OCI-LY1 (cell line): ENCODE results near the gene FGR.

Experiments
- EZH2 ChIP-seq: fragments of 200-600 bp; sonication (generic), shearing (Covaris generic); IDR thresholded peaks from 2 replicates; pipeline ENCODE4 v1.8.0; 2017; ENCODE audit warnings: borderline replicate concordance, mixed run types, mild to moderate bottlenecking, antibody characterized with exemption, low read length, moderate library complexity, mixed read lengths
- TF ChIP-seq, protein P1 (sequence below): fragments of 200-600 bp; sonication (generic), shearing (Covaris generic); IDR thresholded peaks from 2 replicates; pipeline ENCODE4 v1.5.1; 2017; ENCODE audit warnings: mild to moderate bottlenecking, antibody characterized with exemption, low read length, moderate library complexity, mixed read lengths

DNA sequence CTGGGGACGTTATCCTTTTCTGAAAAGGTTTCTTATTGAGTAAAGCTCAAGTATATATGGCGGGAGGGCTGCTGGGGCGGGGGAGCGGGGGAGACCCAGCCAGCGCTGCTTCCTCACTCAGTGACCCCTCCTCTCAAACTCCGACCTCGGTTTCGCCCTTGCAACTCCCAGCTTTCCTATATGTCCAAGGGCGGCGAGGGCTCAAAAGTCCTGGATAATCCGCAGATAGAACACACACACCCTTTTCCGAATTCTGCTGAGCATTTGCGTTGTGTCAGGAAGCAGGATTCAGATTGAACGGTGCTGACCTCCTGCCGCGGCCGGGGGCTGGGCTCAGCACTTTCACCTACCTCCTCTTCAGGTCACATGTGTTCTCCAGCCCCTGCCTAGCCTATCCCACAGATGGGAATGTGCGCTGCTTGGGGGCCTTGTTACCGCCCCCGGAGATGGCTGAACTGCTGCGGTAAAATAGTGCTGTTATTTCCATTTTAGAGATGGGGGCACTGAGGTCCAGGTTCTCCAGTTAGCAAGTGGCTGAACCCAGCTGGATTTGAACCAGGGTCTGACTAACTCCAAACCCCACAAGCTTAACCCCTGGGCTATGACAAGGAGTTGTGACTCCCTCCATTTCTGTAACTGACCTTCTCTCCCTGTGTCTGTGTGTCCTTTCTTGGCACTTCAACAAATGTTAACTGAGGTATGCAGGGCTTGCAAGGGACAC lies 30.2 kb downstream of the FGR start:
- TF ChIP-seq, protein P1, sequence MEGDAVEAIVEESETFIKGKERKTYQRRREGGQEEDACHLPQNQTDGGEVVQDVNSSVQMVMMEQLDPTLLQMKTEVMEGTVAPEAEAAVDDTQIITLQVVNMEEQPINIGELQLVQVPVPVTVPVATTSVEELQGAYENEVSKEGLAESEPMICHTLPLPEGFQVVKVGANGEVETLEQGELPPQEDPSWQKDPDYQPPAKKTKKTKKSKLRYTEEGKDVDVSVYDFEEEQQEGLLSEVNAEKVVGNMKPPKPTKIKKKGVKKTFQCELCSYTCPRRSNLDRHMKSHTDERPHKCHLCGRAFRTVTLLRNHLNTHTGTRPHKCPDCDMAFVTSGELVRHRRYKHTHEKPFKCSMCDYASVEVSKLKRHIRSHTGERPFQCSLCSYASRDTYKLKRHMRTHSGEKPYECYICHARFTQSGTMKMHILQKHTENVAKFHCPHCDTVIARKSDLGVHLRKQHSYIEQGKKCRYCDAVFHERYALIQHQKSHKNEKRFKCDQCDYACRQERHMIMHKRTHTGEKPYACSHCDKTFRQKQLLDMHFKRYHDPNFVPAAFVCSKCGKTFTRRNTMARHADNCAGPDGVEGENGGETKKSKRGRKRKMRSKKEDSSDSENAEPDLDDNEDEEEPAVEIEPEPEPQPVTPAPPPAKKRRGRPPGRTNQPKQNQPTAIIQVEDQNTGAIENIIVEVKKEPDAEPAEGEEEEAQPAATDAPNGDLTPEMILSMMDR: no peak
- TF ChIP-seq EZH2: no peak
